GM19023 (cell line): ENCODE results near the gene HS3ST4.
"Not testable (repeated sequence)": the region's sequence is repeated elsewhere in the genome, so short reads cannot be mapped to it uniquely, and the experiment has no call there.

Source experiments
- ATAC-seq: cut with Tn5 transposase; IDR thresholded peaks from one replicate; pipeline ENCODE4 v1.9.1; 2021; ENCODE audit warnings: mild to moderate bottlenecking, moderate library complexity; ENCODE audit not compliant: unreplicated experiment

Gene HS3ST4

DNA sequence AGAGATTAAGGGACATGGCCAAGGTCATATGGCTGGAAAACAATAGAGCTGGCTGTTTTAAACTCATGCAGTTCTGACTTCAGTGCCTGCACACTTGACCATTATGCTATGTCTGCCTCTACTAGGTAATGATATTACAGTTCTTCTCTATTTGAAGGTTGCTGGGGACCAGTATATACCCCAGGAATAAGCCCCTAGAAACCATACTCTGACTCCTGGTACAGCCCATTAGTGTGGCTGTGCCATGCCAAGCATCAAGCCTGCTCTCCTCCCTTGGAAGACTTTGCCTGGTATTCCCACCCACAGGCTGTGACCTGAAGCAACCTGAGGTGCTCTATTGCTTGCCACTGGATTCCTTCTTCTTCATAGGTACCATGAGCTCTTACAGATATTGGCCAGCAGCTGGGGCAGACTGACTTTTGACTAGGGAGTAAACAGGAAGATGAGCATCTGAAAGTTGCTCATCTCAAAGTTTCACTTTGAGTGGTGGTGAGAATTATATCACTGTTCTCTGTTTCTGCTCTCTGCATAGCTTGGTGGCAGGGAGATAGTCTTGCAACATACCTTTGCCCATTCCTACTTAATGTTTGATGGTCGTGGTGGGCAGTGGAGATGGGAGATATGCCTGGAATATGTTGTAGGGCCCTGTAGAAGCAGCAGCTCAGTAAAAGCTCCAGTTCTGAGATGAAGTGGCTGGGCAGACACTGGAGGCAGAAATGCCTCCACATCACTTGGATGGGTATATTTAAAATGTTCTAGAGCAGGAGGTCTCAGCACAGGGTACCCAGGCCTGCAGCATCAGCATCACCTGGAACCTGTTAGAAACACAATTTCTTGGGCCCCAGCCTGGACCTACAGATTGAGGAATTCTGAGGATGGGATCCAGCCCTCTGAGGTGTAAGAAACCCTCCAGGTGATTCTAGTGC, 274.7 kb downstream of the HS3ST4 start:
- ATAC-seq = peak; percentile 91

DNA sequence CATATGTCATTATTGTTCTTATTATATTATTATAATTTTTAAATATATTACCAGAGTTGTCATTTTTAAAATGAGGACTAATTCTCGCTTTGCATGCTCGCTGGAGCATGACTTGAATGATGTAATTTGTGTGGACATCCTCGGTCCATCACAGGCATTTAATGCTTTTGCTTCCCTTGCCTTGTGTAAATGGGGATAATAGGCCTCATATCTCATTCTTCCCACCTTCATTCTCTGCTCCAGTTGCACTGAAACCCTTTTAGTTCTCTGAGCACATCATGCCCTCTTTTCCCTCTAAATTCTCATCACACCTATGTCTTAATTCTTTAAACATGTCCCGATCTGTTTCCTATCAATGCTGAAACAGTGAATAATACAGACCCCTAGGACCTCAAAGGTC, 285.4 kb downstream of the HS3ST4 start:
- no peak for ATAC-seq

DNA sequence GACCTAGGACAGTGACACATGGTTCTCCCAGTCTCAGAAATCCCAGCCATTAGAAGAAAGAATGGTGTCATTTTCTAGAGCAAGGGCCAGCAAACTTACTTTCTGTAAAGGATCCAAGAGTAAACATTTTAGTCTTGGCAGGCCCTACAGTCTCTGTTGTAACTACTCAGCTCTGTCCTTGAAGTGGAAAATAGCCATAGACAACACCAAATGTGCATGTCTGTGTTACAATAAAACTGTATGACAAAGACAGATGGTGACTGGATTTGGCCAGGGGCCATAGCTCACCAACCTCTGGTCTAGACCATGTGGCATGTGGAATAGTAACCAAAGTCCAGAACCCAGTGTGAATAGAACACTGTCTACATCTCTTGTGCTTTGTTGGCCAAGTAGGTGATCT, 286.5 kb downstream of the HS3ST4 start:
- no peak for ATAC-seq

DNA sequence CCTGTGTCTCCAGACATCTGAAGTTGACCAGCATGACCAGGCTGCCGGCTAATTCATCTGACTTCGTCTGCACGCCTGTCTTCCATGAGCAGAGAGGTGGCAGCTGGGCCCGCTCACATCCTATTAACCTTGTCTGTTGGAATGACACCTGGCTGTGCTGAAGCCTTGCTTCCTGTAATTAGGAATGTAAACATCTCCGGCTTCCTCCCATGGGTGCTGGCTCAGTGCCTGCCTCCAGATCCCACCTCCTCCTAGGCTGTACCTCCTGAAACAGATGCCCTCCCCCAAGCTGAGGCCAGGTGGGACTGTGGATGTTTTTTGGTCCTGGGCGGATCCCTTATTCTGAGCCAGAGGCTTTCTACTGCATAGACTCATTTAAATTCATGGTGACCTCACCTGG, 296.3 kb downstream of the HS3ST4 start:
- ATAC-seq = no peak

DNA sequence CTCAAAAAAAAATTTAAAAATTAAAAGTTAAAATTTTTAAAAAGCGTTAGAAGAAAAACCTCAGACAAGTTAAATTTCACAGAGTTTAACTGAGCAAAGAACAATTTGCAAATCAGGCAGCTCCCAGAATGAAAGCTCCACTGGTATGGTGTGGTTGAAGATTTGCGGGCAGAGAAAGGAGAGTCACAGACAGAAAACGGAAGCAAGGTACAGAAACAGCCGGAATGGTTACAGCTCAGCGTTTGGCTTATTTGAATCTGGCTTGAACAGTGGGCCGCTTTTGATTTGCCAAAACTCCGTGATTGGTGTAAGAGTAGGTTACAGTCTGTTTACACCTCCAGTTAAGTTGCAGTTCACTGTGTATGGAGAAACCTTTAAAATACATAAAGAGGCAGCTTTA, 297.1 kb downstream of the HS3ST4 start:
- ATAC-seq = no peak

DNA sequence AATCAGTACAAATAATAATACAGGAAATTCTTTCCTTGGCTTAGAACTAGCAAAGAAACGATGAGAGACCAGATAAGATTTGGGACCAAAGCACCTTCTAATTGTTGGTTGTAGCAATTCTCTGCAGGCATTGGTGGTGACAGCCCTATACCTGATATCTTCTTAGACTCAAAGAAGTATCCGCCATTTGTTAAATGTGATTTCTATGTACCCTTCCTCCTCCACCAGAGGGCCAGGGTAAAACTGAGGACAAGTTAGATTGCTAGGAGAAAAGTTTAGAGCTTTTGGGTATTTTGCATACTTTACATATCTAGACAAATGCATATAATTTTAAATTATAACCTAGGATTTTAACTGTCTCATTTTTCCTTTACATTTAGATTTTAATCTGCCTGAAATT, 304.3 kb downstream of the HS3ST4 start:
- ATAC-seq = no peak

DNA sequence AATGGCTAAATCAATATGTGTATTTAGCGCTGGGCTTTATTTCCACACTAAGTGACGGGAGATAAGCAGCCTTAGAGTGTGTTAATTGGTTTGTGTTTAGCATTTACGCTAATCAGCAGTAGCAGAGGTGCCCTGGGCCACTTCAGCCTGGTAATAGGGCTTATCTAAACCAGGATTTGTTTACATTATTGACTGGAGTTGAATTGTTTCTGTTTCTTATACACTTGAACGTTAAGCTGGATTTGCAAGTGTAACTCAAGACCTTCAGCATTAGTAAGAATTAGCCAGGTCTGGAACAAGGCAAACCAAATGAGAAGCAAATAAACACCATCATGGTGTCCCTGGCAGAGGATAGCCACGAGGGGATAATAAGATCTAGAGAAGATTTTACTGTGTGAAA, 313.6 kb downstream of the HS3ST4 start:
- no peak for ATAC-seq

DNA sequence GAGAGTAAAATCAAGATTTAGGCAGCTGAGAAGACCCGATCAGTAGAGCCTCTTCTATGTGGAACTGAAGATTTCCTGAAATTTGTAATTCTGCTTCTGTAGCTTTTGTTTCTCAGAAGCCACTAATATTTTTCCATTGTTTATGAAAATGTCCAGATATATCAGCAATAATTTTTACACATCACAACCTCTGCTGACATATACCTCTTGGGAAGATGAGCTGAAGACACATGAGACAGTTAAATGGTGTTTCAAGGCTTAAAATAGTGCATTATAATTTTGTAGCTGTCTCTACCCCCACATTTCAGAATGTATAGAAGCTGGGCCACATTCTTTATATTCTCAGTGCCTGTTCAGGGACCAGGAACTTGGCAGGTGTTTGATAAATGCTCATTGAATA, 320.6 kb downstream of the HS3ST4 start:
- no peak for ATAC-seq

DNA sequence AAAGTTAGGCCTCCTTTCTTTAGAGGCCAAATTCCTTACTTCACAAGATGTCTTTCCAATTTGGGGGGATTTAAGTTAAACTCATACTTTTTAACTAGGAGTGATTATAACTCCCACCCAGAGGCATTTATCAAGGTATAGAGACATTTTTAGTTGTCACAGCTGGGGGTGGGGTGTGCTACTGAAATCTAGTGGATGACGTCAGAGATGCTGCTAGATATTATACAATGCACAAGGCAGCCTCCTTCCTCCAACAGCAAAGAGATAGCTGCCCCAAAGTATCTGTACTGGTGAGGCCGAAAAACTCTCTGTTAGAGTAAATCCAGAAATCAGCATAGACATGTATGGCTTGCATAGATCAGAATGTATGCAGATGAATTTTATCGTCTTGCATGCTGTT, 324.0 kb downstream of the HS3ST4 start:
- no peak for ATAC-seq

DNA sequence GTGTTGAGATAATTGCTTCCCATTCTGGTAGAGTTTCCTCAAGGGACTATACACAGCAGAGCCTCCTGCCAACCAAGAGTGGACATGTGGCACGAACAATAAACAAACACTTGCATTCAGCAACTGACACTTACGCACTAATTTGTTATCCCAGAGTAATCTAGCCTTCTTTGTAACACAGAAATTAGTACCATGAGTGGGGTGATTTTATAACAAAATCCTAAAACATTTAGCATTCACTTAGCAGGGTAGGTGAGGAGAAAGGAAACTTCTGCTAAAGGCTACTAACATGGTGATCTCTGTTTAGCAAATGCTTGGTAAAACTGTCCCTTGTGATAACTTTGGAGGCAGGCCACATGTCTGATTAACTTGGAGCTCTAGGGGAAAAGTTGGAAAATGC, 325.2 kb downstream of the HS3ST4 start:
- no peak for ATAC-seq

DNA sequence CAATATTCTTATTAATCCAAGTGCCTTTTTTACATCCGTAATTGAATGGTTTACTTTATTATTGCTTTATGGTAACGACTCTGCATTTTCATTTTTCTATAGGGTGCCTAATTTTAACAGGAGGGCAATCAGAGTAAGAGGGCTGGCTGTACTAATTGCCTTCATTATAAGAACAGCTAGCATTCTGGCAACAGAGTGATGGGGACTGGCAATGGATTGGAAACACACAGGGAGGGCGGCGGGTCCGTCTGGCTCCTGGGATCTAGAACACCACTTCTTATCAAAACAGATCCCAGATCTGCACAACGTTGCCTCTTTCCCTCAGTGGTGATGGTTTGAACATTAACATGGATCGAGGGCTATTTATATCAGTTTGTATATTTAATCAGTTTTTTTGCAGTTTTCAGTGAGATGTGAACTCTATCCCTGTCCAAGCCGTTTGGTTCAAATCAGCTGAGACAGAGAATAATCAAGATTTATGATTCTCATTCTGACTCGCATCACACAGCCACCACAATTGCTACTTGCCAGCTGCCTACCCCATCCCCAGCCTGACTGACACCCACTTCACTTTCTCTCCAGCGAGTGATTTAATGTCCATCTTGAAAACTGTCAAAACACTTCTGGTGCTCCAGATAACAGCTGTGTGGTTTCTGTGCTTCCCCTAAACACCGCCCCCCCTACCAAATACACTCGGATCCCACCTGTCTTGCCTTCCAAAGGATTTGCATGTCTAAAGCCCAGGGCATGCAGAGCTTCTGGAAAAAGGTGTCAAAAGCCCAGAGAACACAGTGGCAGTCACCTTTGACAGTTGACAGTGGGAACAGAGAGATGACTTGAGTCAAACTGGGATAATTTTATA, 327.9 kb downstream of the HS3ST4 start:
- no peak for ATAC-seq

DNA sequence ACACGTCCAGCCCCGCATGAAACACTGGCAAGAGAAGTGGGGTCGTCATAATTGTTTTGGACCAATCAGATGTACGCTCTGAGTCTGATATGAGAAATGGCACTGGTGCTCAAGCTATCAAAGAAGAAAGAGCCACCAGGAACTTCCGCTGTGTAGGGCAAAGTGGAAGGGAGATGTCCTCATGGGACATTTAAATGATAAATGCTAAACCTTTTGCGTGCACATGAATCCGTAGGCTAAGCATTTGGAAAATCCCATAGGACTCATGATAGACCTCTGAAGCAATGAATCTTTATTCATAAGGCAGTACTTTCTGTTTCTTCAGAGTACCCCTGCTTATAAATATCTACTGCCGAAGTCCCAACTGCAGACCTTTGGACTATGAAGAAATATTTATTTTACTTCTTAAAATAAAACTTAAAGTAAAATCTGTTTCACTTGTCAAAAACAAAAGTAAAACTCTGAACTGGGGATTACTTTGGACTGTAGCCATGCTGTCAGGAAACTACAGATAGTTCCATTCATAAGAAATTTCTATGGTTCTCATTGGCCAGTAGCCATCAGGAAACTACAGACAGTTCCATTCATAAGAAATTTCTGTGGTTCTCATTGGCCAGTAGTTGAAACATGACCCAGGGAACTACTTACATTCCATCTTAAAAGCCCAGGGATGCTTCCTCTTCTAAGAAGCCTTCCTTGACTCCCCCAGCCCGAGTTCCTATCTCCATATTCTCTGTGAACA, 335.1 kb downstream of the HS3ST4 start:
- no peak for ATAC-seq

DNA sequence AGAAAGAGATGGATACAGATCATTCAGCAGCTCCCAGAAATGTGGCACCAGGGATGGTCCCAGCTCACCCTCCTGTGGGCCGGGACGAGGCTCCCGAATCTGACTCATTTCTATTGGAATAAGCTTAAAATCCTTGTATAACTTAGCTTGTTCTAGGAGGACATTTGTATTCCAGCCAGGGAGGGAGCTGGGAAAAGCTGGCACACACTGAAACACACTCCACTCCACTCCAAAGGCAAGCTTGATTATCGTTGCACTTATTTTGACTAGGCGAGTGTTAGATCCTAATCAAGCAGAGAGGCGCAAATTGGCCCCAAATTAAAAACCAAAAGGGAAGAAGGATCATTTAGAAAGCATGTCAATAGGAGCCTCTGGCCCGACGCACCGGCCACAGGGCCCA, 339.5 kb downstream of the HS3ST4 start:
- no peak for ATAC-seq

DNA sequence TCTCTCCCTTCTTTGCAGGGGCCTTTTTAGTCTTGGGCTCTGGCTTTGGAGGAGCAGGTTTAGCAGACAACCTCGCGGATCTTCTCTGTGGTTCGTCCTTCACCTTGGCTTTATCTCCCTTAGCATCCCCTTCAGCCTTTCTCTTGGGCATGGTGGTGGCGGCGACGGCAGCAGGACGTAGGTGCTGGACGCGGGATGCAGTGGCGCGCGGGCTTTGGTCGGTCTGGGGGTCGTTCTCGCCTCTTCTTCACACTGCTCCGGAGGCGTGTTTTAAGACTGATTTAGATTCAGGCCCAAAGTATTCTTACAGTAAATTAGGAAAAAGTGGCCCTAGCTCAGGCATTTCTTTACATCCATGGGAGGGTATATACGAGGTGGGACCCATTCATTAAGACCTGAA, 340.9 kb downstream of the HS3ST4 start:
- ATAC-seq = not testable (repeated sequence)

DNA sequence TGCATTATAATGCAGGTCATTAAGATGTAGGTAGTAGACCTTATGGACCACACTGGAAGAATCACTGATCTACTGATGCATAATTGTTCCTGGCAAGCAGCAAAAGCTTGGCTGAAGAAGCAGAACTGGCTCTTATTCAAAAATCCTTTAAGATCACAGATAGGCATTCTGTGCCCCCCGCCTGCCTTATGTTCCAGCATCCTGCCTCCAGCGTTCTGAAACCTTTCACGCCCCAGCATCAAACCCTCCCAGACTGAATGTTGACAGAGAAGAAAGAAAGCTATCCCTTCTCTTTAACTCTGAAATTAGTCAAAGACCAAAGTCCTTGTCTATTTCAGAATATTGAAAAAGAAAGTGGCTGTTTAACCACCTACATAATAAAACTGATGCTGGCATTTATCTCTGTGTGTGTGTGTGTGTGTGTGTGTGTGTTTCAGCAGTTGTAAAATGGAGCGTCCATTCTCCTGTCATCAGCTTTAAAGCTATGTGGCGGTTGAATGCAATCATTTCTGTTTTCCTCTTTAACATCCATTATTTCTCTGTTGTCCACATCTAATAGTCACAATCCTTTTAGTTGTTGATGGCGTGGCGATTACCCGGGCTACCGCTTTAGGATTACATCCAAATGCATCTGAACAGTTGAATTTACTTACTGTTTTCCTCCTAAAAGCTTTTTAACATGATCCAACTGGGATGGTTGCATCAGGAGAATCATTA, 350.4 kb downstream of the HS3ST4 start:
- no peak for ATAC-seq

DNA sequence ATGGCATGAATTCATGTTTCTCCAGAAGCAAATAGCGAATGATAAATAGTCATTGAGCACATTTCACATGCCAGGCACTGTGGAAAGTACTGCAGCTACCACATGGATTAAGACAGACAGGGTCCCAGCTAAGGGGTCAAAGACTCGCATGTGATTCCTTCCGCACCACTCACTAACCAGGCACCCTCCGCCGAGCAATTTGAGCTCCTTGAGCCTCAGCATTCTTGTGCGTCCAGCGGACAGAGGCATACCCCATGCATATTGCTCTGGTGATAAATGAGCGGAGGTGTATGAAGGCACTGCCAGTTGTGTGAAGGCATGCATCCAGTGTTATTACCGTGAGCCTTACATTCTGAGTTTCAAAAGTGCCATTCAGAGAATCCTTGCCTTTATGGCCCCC, 358.7 kb downstream of the HS3ST4 start:
- ATAC-seq = no peak

DNA sequence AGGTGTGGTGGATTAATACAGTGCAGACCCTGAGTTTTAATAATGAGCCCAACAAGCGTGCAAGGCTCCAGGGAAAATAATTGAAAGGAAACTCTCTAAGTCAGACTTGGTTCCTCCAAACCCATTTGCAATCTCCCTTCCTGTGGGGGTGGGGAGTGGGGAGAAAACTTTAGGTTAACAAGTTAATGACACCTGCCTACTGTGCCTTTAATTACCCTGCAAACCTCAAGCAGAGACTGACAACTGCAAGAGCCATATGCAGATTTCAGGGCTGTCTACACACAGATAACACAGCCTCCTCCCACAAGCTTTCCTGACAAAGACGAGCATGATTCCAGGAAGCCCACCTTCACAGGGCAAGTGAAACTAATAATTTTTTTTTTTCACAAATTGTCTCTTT, 359.3 kb downstream of the HS3ST4 start:
- no peak for ATAC-seq

DNA sequence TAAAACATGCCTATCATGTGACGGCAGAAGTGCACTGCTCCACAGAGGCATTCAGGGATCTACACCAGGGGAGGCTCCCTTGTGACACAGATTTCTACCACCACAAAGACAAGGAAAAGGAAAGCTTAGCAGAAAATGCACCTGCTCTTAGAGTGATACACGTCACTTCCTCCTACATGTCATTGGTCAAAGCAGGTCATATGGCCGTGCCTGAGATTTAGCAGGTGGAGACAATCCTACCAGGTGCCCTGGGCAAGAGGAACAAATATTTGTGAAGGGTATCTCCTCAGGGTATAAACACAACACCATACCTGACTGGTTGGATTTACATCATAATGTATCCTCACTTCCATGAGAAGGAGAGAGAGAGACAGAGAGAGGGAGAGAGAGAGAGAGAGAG, 362.1 kb downstream of the HS3ST4 start:
- no peak for ATAC-seq

DNA sequence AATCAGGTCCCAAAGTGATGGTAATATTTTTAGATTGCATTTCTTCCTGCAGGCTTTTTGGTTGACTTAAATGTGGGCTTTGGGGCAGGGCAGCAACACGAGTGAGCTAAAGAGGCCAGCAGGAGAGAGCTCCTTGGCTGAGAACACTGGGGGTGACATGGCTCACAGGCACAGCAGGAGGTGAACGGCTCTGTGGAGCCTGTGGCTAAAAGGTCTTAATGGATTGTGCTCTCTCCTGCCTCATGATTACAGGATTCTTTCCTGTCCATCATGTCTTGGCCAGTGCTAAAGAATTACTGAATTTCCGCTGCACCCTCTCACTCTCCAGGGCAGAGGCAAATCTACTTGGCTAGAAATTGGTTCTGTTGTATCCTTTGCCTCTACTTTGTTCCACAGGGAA, 366.6 kb downstream of the HS3ST4 start:
- ATAC-seq = no peak

DNA sequence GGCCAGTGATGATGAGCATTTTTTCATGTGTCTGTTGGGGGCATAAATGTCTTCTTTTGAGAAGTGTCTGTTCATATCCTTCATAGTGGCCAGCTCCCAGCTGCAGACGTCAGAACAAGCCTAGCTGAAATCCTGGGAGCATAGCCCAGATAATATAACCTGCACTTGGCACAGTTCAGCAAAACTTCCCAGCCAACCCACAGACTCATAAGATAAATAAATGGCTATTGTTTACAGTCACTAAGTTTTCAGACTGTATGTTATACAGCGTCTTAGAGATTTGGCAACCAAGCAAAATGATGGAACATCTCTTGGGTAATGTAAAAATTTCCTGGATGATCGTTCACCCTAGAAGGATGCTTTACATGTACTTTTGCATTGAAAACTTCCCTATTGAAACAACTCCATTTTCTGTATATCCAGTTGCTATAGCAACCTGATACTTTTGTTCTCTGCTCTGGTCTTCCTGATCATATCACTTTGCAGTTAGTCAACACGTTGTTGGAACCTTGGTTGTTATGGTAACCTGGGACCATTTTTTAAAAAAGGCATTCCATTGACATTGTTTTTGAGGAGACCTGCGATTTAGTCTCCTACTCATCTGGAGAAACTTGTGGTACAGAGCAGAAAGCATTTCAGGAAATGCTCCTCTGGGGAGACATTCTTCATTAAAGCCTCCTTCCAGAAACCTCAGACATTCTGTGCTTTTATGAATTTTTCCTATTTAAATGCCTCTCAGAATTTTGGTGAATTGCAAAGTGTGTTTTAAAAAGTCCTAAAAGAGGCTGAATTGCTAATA, 378.7 kb downstream of the HS3ST4 start:
- ATAC-seq = no peak
